Osteoblast (primary cell): ENCODE data around the gene MSH3. TPM values are rescaled to one million over a fixed set of nuclear protein-coding genes. Genes with fewer than 3 reads are reported as not detected.

Experiments
- DNase-seq: peaks from one replicate; pipeline ENCODE4 v3.0.0; 2011; ENCODE audit warnings: low spot score, mixed read lengths; ENCODE audit not compliant: insufficient read length; ENCODE audit errors: missing footprints
- H2AFZ ChIP-seq: 2 replicates; pipeline ENCODE4 v1.6.0; 2011; ENCODE audit warnings: mild to moderate bottlenecking, low read length
- H3K27ac ChIP-seq: 2 replicates; pipeline ENCODE4 v1.5.1; 2011; ENCODE audit warnings: mild to moderate bottlenecking, low read depth, low read length, moderate library complexity
- H3K27me3 ChIP-seq: 2 replicates; pipeline ENCODE4 v1.6.0; 2012; ENCODE audit warnings: mild to moderate bottlenecking, control low read depth, inconsistent platforms, low read length, moderate library complexity; ENCODE audit not compliant: insufficient read depth
- H3K36me3 ChIP-seq: 2 replicates; pipeline ENCODE4 v1.5.1; 2011; ENCODE audit warnings: mild to moderate bottlenecking, low read length, control low read depth, moderate library complexity; ENCODE audit not compliant: insufficient read depth
- H3K4me1 ChIP-seq: 2 replicates; pipeline ENCODE4 v1.5.1; 2011; ENCODE audit warnings: mild to moderate bottlenecking, low read length, control low read depth, moderate library complexity; ENCODE audit not compliant: insufficient read depth
- H3K4me2 ChIP-seq: 2 replicates; pipeline ENCODE4 v1.6.0; 2011; ENCODE audit warnings: mild to moderate bottlenecking, low read length; ENCODE audit not compliant: insufficient read depth
- H3K4me3 ChIP-seq: fragments of 200-600 bp; sonication (generic); 3 replicates; pipeline ENCODE4 v1.5.1; 2012; ENCODE audit warnings: mild to moderate bottlenecking, low read length, inconsistent platforms; ENCODE audit not compliant: insufficient read depth
- H3K79me2 ChIP-seq: 2 replicates; pipeline ENCODE4 v1.6.0; 2012; ENCODE audit warnings: mild to moderate bottlenecking, low read length, control low read depth, inconsistent platforms; ENCODE audit not compliant: insufficient read depth
- H3K9me3 ChIP-seq: 2 replicates; pipeline ENCODE4 v1.5.1; 2011; ENCODE audit warnings: low read depth, low read length, control low read depth
- H4K20me1 ChIP-seq: 2 replicates; pipeline ENCODE4 v1.6.0; 2012; ENCODE audit warnings: mild to moderate bottlenecking, low read length, control low read depth; ENCODE audit not compliant: insufficient read depth
- CTCF ChIP-seq: IDR thresholded peaks from 2 replicates; pipeline ENCODE4 v1.5.1; 2011; ENCODE audit warnings: mild to moderate bottlenecking, low read depth, low read length, moderate library complexity; ENCODE audit errors: extremely low read depth
- total RNA-seq: library from RNA; depleted of rRNA; stranded (reverse); fragments of >200 nt; gene quantifications from 2 replicates; pipeline ENCODE4 v1.2.3, GENCODE V29; 2012

The MSH3 gene
- total RNA-seq, 1 donor = 21.7 TPM

GRCh38 chr5:80672140-80672736 lies 17.8 kb downstream of the MSH3 start:
- no peaks in the 10 kb centered on the region for H3K9me3 ChIP-seq
- H3K27ac ChIP-seq = no peak overlapping the region
- no peak overlapping the region for H3K4me2 ChIP-seq
- no peak overlapping the region for H2AFZ ChIP-seq
- no peaks in the 10 kb centered on the region for H3K27me3 ChIP-seq
- H3K4me1 ChIP-seq = no peaks in the 10 kb centered on the region
- TF ChIP-seq CTCF = peak; percentile 93
- H4K20me1 ChIP-seq = no peaks in the 10 kb centered on the region
- H3K79me2 ChIP-seq = peaks cover 2% of the 10 kb centered on the region
- H3K4me3 ChIP-seq = no peak overlapping the region
- peaks cover 33% of the 10 kb centered on the region for H3K36me3 ChIP-seq
- peak; percentile 75 for DNase-seq

GRCh38 chr5:80676706-80677105 lies 22.3 kb downstream of the MSH3 start:
- DNase-seq = no peak
- no peaks in the 10 kb centered on the region for H3K27me3 ChIP-seq
- H3K4me2 ChIP-seq = no peak overlapping the region
- no peaks in the 10 kb centered on the region for H4K20me1 ChIP-seq
- peaks cover 53% of the 10 kb centered on the region for H3K36me3 ChIP-seq
- no peak overlapping the region for H3K4me3 ChIP-seq
- no peak overlapping the region for H3K27ac ChIP-seq
- no peaks in the 10 kb centered on the region for H3K4me1 ChIP-seq
- H2AFZ ChIP-seq = no peak overlapping the region
- no peaks in the 10 kb centered on the region for H3K79me2 ChIP-seq
- H3K9me3 ChIP-seq = no peaks in the 10 kb centered on the region
- TF ChIP-seq CTCF = no peak

GRCh38 chr5:80686757-80687156 lies 32.3 kb downstream of the MSH3 start:
- H3K4me1 ChIP-seq = no peaks in the 10 kb centered on the region
- H3K79me2 ChIP-seq = peaks cover 26% of the 10 kb centered on the region
- no peak for DNase-seq
- peaks cover 9% of the 10 kb centered on the region for H3K36me3 ChIP-seq
- H3K27ac ChIP-seq = no peak overlapping the region
- H3K4me2 ChIP-seq = no peak overlapping the region
- no peak overlapping the region for H2AFZ ChIP-seq
- peak; percentile 48 for TF ChIP-seq CTCF
- H3K9me3 ChIP-seq = no peaks in the 10 kb centered on the region
- no peak overlapping the region for H3K4me3 ChIP-seq
- H4K20me1 ChIP-seq = no peaks in the 10 kb centered on the region
- no peaks in the 10 kb centered on the region for H3K27me3 ChIP-seq

- Histone ChIP-seq H3K4me2 (no peak overlapping the region), H4K20me1 (no peaks in the 10 kb centered on the region), H3K4me3 (no peak overlapping the region), H3K27ac (no peak overlapping the region), H2AFZ (no peak overlapping the region), H3K79me2 (peaks cover 13% of the 10 kb centered on the region), H3K9me3 (no peaks in the 10 kb centered on the region), H3K27me3 (no peaks in the 10 kb centered on the region), H3K36me3 (no peaks in the 10 kb centered on the region), H3K4me1 (no peaks in the 10 kb centered on the region)
- no peak for TF ChIP-seq CTCF
- DNase-seq = no peak
Measured at GRCh38 chr5:80688648-80689420, 34.4 kb downstream of the MSH3 start.
